Dermis microvascular lymphatic vessel endothelial cell (primary cell): Measurements from ENCODE around the gene PPARG. TPM values are rescaled to one million over a fixed set of nuclear protein-coding genes. Genes with fewer than 3 reads are reported as not detected.
"Not testable (repeated sequence)": the region's sequence is repeated elsewhere in the genome, so short reads cannot be mapped to it uniquely, and the experiment has no call there.

Experiments
- DNase-seq, 2 donors: peaks; one replicate each; pipeline versions ENCODE4 v3.0.0 to v3.0.0-alpha.2; 2010; ENCODE audit warnings: low read depth in 2 of 2
- total RNA-seq: library from RNA; depleted of rRNA; stranded (reverse); fragments of >200 nt; gene quantifications from 2 replicates; pipeline ENCODE4 v1.2.1, GENCODE V29; 2014

PPARG gene
- total RNA-seq, 1 donor from 2014 or later: 58.8 TPM

DNA sequence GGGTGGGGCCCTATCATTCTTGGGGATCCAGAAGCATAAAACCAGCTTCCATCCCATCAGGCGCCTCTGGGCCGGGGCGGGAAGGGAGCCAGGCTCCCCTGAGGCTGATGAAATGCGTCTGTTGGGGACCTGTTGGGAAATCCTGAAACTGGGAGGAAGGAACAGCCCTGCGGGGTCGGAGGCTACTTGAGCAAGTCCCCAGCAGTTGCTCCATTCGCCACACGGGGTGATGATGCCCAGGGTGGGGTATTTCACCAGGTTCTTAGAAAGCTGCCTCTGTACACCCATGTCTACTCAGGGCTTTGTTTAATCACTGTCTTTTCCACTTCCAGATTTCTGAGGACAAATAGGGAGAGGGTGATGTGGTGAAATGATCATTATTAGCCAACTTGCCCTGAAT is 170.0 kb downstream of the PPARG start:
- DNase-seq: no peak

DNA sequence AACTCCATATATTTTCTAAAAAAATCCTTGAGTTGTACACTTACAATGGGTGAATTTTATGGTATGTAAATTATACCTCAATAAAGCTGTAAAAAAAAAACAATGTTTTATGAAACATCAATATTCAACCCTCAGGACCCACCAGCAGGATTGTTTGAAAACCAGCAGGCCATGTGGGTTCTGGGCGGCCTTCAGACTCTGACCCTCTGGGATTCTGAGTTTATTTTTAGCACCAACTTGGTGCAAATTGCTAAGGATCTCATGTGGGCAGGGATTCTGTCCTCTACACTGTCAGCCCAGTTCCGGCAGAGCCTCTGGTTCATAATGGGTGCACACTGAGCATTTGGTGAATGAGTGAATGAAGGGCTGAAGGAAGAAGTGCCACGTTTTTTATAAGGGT is 171.3 kb downstream of the PPARG start:
- no peak for DNase-seq

GRCh38 chr3:12461097-12461649 is 172.3 kb downstream of the PPARG start:
- no peak for DNase-seq

DNA sequence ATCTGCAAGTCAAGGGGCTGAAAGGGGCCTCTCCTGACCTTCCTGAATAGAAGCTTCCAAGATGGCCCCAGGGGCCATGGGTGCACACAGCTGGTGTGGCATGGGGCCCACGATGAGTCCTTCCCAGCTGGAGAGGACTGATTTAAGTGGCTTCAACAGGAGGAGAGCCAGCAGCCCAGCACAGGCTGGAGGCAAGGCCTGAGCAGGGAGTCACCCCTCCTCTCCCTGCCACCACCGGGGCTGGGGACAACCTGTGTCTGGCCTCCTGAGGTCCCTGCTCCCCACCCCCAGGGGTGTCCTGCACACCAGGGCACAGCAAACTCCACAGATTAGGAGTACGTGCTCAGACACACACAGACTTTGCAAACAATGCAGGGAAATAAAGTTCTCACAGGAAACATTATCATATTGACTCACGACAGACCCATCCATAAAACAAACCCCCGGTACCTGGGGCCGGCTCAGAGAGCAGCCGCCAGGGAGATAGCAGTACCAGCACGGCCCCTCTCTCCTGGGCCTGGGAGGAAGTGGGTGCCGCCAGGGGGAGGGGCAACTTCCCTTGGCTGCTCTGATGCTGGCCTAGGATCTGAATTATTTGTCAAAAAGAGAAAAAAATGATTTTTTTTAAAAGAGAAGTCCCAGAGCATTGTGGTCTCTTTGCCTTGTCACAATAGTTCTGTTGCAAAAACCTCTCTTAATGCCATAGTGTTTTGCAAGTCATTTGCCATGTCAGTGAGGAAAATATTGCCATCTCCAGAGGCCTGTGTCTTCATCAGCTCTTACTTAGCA is 173.5 kb downstream of the PPARG start:
- peak; percentile 39 to 63 for DNase-seq

GRCh38 chr3:12463686-12464085 is 174.8 kb downstream of the PPARG start:
- DNase-seq: no peak

GRCh38 chr3:12464181-12464580 is 175.3 kb downstream of the PPARG start:
- DNase-seq: no peak

DNA sequence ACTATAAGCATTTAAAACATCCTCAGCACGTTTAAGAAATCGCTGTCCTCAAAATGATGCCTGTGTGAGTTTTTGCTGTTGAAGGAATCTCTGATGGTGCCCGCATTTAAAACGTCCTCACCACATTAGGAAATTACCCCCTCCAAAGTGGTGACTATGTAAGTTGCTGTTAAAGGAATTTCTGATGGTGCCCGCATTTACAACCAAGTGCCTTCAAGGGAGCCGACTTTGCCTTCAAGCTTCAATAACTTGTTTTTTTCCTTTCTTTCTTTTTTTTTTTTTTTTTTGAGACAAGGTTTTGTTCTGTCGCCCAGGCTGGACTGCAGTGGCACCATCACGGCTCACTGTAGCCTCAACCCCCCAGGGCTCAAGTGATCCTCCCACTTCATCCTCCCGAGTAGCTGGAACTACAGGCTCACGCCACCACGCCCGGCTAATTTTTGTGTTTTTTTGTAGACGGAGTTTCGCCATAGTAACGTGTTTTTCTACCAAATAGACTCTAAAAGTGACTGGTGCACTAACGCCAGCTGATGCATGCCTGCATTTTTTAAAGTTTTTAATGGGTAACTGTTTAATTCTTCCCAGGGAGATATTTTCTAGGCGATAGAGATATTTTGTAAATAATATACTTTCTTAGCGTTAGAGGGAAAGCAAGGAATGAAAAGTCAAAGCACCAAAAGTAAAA is 176.4 kb downstream of the PPARG start:
- DNase-seq: no peak

DNA sequence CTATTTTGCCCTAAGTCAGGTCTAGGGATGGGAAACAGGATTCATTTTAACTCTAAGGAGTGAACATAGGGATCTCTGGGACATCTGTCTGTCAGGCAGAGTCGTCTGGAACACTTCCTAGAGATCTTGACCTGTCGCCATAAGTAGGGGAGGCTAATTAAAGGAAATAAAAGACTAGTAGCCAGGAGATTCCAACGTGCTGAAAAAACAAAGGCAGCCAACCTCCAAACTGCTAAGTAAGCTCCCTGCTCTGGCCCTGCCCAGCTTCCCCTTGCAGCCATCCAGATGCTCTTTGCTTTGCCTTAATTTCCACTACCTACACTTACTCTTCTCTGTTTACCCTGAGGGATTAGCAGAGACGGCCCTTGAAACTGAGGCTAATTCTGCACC is 177.0 kb downstream of the PPARG start:
- no peak for DNase-seq

DNA sequence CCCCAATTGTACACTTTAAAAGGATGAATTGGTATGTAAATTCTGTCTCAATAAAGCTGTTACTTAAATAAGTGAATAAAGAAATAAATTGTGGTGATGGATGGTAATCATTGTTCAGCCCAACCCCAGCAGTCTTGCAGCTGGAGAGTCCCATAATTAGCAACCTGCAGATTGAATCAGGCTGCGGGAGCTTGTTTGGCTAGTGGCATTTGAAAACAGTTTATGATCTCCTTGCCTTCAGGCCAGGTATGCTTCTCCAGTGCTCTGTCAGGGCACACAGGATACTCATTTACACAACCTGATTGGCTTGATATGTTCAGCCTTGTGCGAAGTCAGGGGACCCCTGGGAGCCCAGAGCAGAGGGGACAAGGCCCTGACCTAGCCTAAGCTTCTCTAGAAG is 178.9 kb downstream of the PPARG start:
- no peak for DNase-seq

DNA sequence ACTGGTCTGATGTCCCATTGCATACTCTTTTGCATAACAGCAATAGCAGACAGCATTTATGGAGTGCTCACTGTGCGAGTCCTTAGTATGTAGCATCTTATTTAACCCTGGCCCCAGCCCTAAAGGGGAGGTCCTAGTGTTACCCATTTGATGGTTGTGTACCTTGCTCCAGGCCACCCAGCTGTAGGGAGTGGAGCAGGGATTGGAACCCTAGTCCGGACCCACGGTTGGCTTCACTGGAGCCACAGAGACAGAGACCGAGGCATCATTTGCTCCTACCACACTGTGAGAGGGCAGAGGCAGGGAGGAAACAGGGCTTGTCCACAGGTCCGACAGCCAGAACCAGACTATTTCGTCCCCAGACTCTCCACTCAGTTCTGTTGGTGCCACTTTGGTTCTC is 179.4 kb downstream of the PPARG start:
- DNase-seq: no peak

DNA sequence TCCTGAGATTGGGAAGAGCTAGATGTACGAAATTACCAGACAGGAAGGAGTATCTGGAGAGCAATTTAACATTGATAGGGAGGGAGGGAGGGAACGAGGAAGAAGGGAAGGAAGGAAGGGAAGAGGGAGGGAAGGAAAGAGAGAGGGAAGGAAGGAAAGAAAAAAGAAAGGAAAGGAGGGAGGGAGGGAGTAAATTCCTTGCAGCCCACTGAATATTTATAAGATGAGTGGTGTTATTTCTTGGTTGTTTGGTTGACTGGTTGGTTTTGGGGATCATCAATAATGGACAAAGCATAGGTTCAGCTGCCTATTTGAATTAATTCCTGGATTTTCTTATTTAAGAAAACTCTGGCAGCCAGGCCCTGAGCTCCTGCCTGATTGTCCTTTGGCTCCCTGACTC is 179.9 kb downstream of the PPARG start:
- DNase-seq: no peak

- DNase-seq: not testable (repeated sequence)
These were observed 180.4 kb downstream of the PPARG start for GRCh38 chr3:12469222-12469621.

GRCh38 chr3:12470111-12470510 is 181.2 kb downstream of the PPARG start:
- no peak for DNase-seq

GRCh38 chr3:12470680-12471079 is 181.8 kb downstream of the PPARG start:
- DNase-seq: no peak

- DNase-seq: peak in 1 of 2 donors; percentile 28
These were observed 182.4 kb downstream of the PPARG start for GRCh38 chr3:12471241-12471640.

- no peak for DNase-seq
These were observed 183.2 kb downstream of the PPARG start for GRCh38 chr3:12472000-12472610.

DNA sequence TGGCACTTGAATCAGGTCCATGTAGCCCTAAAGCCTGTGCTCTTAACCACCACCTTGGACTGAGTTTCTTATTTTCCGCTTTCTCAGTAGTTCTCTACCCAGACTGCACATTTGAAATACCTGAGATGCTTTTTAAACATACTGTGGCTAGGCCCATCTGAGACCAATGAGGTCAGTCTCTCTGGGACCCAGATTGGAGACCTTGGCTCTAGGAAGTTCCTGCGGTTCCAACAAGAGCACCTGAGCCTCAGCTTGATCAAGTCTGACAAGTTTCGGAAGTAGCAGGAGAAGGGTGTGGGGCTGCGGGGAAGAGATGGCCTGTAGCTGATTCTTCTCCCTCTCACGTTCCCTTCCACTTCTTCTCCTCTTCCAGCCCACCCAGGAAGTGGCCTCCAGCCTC is 183.9 kb downstream of the PPARG start:
- no peak for DNase-seq

DNA sequence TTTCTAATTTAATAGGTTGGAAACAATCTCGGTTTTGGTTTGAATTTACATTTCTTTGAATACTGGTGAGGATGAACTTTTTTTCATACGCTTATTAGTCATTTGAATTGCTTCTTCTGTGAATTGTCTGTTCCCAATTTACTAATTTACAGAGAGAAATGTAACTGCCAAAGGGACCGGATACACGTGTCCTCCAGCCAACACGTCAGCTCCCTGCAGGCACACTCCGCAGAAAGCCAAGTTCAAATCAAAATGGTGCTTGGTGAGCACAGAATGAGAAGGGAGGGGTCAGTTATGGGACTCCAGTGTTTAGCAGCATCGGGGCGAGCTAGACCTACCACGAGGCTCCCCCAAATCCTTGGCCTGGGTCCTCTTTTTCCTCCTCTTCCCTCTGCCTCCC is 184.6 kb downstream of the PPARG start:
- DNase-seq: no peak

GRCh38 chr3:12476238-12476897 is 187.5 kb downstream of the PPARG start:
- DNase-seq: peak; percentile 6 to 60

DNA sequence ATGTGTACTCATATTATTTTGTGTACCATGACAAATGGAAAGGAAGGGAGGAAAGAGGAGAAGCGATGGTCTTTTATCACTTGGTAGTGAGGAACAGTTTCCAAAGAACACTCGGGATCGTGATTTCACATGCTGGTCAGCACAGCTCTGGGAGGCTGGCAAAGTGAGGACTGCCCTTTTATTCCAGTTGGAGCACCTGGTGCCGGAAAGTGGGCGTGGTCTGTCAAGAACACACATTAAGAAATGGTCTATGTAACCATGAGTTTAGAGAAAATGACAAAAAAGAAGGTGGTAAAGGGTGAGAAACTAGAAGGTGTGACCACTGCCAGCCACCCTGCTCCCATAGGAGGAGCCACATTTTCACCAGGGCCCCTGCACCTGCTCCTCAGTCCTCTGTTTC is 188.4 kb downstream of the PPARG start:
- no peak for DNase-seq

DNA sequence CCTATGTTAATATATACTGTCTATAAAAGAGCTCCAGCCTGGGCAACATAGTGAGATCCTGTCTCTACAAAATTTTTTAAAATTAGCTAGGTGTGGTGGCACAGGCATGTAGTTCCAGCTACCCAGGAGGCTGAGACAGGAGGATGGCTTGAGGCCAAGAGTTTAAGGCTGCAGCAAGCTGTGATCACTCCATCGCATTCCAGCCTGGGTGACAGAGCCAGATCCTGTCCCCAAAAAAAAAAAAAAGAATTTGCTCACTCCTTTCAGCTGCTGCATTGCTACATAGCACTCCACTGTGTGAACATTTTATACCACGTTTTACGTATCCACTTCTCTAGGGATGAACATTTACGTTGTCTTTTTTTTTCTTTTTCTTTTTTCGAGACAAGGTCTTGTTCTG is 189.5 kb downstream of the PPARG start:
- DNase-seq: no peak

- not testable (repeated sequence) for DNase-seq
These were observed 190.3 kb downstream of the PPARG start for GRCh38 chr3:12479198-12479597.
